Hepatic stellate cell (primary cell): ENCODE data around the gene RBM7.

Experiments used
- DNase-seq: peaks from one replicate; pipeline ENCODE4 v3.0.0; 2011; ENCODE audit warnings: low spot score

Gene RBM7, protein sequence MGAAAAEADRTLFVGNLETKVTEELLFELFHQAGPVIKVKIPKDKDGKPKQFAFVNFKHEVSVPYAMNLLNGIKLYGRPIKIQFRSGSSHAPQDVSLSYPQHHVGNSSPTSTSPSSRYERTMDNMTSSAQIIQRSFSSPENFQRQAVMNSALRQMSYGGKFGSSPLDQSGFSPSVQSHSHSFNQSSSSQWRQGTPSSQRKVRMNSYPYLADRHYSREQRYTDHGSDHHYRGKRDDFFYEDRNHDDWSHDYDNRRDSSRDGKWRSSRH

DNA sequence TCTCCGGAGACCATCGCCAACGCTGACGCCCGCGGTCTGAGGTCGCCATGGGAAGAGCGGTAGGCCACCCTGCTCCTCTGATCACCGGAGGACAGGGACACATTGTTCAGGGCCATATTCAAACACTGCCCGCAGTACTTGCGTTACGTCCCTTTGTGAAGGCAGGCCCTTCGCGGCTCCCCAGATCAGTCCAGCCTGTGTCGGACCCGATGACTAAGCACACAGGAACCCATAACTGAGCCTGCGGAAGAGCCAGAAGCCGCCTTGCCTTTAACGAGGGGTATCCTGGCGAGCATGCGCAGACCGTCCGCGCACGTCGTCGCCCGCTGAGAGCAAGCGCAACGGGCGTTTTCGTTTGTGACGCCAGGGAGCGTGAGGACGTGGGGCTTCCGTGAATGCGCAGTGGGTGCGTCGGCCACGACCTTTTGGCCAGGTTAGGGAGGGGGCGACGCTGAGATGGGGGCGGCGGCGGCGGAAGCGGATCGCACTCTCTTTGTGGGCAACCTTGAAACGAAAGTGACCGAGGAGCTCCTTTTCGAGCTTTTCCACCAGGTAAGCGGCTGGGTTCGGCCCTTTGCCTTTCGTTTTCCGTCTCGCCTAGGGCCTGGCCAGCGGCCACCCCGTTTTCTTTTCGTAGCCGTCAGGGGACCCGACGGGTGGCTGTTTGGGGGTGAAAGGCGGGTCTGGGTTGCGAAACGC lies at the start of gene RBM7, which contains the start of gene C11orf71:
TSS of gene RBM7 (plus strand) at position 451 of the 699 bp plus-strand sequence. CDS start at position 457, 6 bp downstream.
TSS of gene C11orf71 (minus strand) at position 296 of the 699 bp plus-strand sequence. CDS start at position 116, 180 bp downstream.
- peak; percentile 94 for DNase-seq

DNA sequence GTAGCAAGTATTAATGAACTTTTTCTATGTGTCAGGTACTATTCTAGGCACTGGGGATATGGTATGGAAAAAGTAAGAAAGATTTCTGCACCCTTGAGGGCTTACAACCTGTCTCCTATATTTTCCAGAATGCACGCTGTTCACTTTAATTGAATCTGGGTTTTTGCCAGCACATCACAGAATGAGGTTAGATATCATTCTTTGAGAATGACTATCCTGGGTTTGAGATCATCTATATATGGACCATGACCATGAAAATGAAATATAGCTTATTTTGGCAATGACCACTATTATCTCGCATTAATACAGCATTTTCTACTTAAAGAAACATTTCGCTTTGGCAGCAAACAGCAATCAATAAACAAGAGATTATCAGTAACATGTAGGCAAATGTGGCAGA lies 47.0 kb upstream of the RBM7 start:
- DNase-seq: no peak

DNA sequence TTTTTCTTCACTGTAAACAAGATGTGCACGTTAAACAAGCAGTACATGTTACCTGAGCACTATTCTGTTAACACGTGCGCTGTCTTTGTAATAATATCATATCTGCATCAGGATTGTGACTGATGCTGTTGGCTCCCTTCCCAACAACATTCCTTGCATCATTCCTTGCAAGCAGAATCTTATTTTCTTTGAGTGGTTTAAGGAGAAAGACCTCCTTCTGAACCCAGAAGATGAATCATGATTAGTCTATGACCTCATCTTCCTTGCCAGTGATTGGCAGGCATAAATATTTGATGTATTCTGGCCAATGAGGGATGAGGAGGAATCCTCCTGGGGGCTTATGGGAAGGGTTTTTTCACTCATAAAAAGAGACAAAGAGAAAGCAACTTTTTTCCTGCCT lies 46.4 kb upstream of the RBM7 start:
- DNase-seq: peak; percentile 76

DNA sequence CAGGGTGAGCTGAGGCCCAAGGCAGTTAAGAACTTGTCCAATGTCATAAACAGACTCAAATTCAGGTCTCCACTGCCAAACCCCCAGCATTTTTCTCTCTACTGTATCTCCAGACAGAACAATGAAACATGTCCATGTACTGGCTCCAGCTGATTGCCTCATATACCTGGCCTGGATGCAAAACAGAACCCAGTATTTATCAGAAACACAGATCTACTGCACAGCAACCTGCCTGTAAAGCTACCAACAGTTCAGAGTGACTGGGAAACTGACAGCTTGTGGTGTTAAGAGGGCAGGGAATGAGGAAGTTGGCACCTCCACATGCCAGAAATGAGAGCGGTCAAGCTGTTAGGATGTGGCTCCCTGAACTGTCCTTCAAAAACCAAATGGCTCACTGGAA lies 41.8 kb upstream of the RBM7 start:
- no peak for DNase-seq

DNA sequence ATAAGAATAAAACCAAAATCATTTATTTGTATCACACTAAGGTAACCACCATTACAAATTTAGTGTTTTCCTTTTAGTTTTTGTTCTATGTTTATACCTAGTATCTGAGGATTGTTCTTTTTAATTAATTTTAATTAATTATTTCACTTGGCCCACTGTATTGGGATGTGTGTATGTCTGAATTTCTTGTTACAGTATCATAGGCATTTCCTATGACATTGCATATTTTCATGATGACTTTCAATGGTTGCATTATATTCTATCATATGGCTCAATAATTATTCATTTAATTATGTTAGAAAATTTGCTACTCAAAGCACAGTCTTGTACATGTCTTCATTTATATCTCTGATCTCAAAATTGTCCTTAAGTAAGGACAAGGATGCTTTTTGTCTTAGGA lies 41.1 kb upstream of the RBM7 start:
- no peak for DNase-seq

DNA sequence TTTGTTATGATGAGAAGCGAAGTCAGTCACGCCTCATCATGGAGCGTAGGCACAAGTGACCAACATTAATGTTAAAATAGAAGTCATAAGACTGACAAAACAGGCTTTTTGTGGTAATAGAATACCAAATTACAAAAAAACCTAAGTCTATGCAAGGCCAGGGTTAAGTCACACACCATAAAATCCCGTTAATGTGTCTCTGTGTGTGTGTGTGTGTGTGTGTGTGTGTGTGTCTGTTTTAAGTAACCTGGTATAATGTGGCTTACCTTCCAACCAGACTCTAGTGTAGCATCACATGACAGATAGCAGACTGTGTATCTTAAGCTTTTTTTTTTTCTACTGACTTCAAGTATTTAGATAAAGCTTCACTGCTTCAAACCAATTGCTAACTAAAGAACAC lies 38.1 kb upstream of the RBM7 start:
- DNase-seq: no peak

DNA sequence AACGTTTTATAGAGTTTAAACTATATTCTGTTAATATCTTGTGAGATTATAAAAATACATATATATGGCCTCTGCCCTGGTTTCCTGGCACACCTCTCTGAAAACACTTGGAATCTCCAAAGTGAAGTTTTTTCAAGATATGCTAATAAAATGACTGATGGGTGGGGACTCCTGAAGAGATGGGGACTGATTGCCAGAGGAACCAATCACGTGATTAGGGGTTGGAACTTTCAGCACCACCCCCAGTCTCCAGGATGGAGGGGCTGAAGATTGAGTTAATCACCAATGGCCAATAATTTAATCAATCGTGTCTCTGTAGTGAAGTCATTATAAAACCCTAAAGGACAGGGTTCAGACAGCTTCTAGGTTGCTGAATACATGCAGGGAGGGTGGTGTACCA lies 37.5 kb upstream of the RBM7 start:
- DNase-seq: no peak

DNA sequence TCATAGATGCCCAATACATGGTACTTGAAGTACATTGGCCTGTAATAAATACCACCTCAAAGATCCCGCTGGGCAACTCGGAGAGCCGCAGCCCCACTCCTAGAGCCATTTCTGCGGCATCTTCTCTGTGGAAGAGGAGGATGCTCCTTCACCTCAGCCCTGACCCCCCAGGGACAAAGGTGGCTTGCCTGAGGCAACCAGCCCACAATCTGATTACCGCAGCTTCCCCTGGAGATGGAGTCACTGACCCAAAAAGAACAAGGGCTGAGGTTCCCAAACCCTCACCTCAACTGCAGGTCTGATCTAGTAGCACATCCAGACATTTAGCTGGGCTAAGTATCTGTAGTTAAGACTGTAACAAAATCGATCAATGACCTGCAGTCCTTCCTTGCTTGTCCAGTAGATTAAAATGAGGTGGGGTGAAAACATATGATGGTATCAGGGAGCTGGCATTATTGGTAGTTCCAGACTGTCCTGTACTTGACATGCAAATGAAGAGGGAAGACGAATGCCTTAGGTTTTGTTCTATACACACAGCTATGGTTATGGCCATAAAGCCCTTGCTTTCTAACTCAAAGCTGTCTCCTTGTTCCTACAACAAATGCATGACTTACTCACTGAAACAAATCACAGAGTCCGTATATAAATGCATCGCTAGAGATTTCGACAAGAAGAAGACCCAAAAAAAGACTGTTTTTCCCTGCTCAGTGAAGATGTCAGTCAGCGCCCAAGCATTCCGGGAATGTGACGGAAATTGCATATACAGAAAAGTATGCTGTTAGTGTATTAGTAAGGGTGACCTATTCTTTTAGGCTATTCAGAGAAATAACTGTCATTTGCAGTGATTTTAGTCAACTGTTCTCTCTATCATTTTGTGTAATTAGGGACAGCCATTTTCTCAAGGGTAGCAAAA lies 33.9 kb upstream of the RBM7 start:
- DNase-seq: peak; percentile 47

DNA sequence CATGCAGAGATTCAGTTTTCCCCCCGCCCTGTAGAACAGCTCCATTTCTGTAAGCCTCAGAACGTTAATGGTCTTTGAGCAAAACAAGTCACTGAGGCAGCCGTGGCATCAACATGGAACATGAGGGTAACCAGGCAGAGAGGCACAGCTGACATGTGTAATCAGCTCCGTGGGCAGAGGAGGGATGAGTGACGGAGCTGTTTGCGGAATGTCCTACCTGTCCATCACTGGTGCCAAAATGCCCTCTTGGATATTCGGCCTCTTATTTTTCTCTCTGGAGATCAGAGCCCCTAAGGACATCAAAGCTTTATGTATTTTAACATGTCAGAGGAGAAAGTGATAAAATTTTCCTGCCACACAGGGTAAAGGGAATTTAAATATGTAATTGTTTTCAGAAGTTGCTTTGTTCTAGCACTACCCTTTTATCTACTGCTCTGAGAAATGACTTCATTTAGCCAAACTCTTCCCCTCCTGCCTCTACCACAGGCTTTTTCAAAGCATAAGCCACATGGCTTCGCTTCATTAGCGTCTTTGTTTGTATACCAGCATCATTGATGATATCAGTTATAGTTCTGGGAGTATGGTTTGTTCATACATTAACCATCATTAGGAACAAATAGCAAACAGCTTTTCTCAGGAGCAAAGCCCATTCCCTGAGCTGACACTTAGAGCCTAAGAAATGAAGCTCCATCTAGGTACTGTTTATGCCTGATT lies 33.1 kb upstream of the RBM7 start:
- no peak for DNase-seq

DNA sequence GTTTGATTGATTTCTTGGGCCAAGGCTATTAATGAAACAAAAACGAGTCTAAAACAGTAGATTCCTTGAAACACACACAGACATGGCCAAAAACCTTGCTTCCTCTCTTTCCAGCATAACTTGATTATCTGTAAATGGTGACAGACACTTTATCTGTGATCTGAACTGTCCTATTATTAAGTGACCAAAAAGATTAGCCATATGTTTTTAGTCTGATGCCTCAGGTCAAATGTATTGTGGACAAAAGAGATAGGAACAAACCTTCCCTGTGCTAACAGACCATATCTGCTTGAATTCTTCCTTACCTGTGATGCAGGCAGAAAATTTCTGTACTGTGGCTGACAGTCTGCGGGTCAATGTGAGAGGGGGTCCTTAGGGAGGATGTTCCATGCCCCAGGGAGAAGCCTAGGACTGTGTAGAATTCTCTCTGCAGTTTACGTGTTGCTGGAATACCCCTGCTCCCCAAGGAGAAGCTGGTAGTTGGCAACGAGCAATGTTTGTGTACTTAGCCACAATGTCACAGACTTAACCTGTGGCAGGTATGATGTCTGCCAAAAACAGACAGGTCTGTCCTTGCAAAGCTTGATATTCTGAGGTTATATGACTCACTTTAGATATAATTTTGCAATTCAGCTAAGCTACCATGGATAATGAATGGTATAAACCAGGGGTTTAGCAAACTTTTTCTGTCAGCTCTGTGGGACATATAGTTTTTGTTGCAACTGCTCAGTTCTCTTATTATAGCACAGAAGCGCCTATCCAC lies 31.4 kb upstream of the RBM7 start:
- DNase-seq: no peak

DNA sequence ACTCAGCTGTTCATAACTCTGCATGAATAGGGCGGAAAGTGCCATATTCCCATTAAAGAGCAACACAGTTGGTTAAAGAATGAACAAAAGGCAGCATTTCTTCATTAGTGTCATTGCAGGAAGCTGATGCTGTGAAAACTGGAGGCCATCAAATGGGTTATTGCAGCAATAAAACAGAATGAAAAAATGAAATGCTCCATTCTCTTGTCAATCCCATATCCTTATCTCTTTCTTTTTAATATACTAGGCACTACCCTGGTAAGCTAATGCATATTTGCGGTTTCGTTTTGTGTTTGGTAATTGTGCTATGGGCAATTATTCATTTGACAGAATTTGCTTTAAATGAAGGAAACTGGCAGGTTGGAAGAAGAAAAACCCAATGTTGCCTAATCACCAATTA lies 25.4 kb upstream of the RBM7 start:
- no peak for DNase-seq

DNA sequence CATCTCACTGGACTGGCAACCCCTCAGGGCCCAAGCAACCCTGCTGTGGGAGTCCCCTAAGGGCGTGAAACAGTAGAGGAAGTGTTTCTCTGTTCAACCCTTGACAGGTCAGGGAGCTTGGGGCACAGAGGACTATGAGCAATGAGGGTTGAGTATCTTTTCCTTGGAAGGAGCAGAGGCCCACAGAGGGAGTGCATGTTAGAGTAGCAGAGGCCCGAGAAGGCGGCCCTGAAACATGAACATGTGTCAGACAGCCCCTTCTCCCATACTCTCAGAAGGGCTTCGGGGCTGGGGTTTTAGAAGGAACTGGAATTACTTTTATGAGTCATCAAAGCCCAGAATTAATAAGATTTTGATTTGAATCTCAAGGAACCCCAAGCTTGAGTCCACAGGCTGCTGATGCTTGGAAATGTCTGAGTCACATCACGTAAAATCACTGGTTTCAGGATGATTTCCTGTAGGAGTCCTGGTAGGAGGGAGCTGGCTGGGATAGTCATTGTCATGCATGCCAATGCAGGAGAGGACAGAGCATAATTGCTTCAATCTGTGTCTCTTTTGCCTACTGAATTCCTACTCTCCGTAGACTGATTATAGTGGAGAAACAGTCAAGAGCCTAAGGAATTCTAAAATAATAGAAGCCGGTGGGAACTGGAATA lies 22.7 kb upstream of the RBM7 start:
- peak; percentile 57 for DNase-seq

DNA sequence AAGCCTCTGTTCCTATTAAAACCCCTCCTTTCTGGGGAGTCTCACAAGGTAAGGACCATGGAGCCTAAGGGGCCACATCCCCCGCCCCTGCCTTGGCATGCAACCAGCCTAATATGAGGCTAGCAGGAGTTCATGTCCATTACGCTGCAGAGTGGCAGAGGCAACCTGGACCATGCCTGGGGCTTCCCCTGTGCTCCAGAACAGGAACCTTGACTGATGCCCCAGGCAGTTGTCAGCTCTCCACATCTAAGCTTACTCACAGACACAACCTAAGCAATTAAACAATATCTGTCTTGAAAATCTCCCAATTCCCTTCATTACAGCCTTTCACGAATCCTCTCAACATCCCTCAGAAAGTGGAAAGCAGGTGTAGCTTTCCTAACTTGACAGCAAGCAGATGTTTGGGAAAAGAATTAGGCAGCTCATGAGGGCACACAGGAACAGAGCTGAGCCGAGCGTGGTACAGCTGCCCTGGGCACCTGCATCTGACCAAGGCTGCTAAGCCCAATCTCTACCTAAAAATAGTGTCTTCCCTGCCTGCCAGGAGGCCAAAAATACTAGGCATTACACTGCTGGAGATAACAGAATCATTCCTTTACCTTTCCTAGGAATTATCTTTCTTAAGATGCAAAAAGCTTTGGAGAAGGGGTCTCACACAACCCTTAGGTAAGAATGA lies 20.9 kb upstream of the RBM7 start:
- no peak for DNase-seq

DNA sequence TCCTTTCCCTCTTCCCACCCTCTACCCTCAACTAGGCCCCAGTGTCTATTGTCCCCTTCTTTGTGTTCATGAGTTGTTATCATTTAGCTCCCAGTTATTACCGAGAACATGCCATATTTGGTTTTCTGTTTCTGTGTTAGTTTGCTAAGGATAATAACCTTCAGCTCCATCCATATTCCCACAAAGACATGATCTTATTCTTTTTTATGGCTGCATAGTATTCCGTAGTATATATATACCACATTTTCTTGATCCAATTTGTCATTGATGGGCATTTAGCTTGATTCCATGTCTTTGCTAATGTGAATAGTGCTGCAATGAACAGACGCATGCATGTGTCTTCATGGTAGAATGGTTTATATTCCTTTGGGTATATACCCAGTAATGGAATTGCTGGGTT lies 18.0 kb upstream of the RBM7 start:
- no peak for DNase-seq

DNA sequence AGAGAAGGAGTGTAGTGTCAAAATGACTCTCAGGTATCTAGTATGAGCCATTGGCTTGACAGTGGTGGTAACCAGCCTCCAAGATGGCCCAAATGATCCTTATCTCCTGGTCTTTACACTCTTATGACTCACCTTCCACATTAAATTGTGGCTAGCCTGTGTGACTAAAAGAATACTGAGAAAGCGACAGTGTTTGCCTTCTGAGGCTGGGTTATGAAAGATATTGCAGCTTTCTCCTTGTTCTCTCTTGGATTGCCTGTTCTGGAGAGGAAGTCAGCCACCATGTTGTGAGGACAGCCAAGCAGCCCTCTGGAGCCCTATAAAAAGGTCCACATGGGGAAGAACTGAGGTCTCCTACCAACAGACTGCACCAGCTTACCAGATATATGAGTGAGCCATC lies 16.0 kb upstream of the RBM7 start:
- DNase-seq: no peak

DNA sequence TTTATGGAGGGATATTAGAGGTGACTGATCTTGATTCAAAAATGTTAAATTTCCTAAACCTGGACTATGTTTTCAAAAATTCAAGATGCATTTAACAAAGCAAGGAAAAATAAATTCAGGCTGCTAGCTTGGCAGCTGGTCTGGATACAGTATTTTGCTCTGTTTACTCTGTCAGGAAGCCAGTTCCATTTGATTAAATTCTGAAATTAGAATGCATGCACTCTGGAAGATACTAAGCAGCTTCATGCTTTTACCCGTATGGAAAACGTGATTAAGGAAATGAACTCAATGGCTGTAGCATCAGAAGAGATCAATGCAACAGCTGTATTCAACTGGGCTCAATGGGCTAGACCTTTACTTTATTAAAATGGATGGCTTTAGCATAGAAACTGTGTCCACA lies 14.3 kb upstream of the RBM7 start:
- DNase-seq: no peak

DNA sequence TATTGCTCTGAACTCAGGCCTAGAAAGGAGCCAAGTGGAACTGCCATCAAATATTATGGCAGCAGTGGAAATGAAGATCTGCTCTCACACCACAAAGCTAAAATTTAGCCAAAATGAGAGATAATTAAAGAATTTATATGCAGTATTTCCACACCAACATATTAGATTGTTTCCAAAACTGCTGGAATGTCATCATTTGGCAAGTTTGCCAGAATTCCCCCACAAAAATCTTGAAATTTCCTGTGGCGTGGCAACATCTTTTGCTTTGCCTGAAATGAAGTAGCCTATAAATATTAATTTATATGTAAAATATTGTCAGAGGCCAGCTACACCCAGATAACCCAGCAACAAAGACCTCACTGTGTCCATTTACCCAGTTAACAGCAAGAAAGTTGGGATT lies 13.9 kb upstream of the RBM7 start:
- DNase-seq: no peak

DNA sequence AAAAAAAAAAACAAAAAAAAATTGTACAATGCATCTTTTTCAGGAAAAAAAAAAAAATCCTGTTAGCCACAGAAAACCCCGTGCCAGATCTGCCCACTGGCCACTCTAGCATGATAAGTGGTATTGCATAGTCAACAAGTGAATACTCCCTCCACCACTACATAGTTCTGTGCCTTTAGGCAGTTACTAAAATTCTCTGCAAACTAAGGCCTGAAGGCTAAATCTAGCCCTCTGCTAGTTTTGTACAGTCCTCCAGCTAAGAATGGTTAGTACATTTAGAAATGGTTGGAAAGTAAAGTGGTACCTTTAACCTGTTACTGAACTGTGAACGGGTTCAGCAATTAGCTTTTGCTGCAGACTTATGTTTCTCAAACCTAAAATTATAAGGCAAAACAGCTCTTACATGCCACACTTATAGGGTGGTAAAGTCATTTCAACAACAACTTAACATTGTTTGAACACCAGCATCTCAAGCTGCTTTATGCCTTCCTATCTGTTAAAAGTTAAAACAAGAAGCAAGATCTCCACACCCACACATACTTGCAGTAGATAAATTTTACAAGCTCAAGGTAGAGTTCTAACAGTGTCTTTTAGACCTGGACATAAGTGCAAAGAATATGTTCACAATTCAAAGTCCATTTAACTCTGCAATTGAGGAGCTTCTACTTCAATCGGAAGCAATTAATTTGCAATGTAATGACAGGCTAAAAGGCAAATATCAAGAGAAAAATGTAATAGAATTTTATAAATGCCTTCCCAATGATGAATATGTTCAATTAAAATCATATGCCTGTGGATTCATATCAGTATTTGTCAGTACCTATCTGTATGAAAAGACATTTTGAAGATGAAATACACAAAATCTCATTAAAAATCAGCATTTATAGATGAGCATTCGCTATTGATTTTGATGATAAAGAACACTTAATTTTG lies 7.5 kb upstream of the RBM7 start:
- DNase-seq: no peak

DNA sequence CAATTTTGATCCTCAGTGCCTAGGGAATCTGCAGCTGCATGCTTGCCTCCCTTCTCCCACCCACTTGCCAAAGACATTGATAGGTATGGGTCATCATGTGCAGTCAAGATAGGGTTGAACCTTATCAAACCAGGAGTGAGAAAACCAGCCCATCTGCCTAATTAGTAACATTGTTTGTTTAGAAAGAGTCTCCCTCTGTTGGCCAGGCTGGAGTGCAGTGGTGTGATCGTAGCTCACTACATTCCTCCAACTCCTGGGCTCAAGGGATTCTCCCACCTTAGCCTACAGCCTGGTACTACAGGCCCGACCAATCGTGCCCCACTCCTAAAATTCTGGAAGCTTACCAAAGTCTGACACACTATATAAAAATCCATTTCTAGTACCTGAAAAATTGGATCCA lies 4.7 kb upstream of the RBM7 start:
- DNase-seq: no peak
